Hepatocyte (in vitro differentiated cells): ENCODE results near the gene PITX2.

Experiments
- EZH2 ChIP-seq: fragments of 200-600 bp; sonication (generic); IDR thresholded peaks from 2 replicates; pipeline ENCODE4 v1.6.1; 2016; ENCODE audit warnings: antibody characterized with exemption, mild to moderate bottlenecking, borderline replicate concordance
- TF ChIP-seq, protein P1 (sequence below): fragments of 200-600 bp; sonication (generic); IDR thresholded peaks from 2 replicates; pipeline ENCODE4 v1.5.1; 2016; ENCODE audit warnings: antibody characterized with exemption, mild to moderate bottlenecking; ENCODE audit not compliant: poor library complexity

DNA sequence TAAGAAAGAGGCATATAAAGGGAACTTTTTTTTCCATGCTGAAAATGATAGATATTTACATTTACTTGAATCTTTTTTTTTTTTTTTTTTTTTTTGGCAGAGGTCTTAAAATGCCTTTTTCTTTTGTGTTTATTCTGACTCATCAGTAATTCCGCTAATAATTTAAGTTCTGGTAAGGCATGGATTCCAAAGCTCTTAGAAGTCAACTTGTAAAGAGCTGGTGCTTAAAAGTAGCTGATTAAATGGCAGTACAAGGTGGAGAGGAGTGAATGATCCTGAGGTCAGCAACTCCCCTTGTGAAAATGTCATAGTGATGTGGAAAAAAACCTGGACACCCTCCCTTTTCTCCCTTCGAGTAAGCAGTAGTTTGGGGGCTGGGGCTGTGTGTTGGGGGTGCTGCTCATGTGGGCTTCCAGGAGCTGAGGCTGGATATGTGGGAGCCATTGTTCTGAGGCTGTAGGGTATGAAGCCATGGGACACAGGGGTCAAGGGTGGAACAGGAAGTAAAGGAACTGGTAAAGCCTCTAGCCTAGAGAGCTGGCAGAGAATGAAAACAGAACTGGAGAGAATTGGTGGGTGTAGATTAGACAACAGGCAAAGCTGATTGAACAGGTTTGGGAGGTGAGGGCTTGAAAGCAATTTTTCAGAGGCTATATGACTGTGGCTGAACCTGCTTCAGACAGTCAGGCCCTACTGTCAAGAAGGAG lies 41.0 kb upstream of the PITX2 start:
- TF ChIP-seq EZH2: no peak
- TF ChIP-seq, protein P1, sequence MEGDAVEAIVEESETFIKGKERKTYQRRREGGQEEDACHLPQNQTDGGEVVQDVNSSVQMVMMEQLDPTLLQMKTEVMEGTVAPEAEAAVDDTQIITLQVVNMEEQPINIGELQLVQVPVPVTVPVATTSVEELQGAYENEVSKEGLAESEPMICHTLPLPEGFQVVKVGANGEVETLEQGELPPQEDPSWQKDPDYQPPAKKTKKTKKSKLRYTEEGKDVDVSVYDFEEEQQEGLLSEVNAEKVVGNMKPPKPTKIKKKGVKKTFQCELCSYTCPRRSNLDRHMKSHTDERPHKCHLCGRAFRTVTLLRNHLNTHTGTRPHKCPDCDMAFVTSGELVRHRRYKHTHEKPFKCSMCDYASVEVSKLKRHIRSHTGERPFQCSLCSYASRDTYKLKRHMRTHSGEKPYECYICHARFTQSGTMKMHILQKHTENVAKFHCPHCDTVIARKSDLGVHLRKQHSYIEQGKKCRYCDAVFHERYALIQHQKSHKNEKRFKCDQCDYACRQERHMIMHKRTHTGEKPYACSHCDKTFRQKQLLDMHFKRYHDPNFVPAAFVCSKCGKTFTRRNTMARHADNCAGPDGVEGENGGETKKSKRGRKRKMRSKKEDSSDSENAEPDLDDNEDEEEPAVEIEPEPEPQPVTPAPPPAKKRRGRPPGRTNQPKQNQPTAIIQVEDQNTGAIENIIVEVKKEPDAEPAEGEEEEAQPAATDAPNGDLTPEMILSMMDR: no peak
